ENCODE data around the gene CDC7. TPM values are rescaled to one million over a fixed set of nuclear protein-coding genes. Genes with fewer than 3 reads are reported as not detected.

Gene CDC7
- total RNA-seq, 3 donors from 2014 or later (not counting 1 experiment from before 2014, with no cell fraction given): 7.2 to 11.4 (median 7.9) TPM

GRCh38 chr1:91548376-91549040 lies 47.9 kb downstream of the CDC7 start:
- Histone ChIP-seq H3K36me3 (ENCODE audit: control insufficient read depth, insufficient read depth, low read length) (no peaks in the 10 kb centered on the region), H3K4me3 (ENCODE audit: low read length) (peak overlapping the region; percentile 3), H3K27ac (ENCODE audit: low read length) (peak overlapping the region; percentile 86), H3K27me3 (ENCODE audit: control insufficient read depth, insufficient read depth, low read length) (no peaks in the 10 kb centered on the region), H3K4me1 (ENCODE audit: control insufficient read depth, insufficient read depth, low read length) (peaks cover 71% of the 10 kb centered on the region), H3K9me3 (ENCODE audit: control insufficient read depth, insufficient read depth, low read length) (peaks cover 5% of the 10 kb centered on the region)
- peak overlapping the region; percentile 83 to 99 for H3K27ac Mint-ChIP-seq
- ATAC-seq (peak; percentile 21 to 53 (median 41)), DNase-seq (peak in 1 of 2 donors; percentile 53)
- no peaks in the 10 kb centered on the region for H3K27me3 Mint-ChIP-seq (ENCODE audit: low read depth in 2 of 2)
- H3K4me3 Mint-ChIP-seq: peak overlapping the region; percentile 86
- no peak for TF ChIP-seq CTCF (IDR thresholded peaks at IDR 0.05)
- WGBS (ENCODE audit: insufficient coverage): 10% methylated on average over 2 of the region's 3 CpGs
- H3K36me3 Mint-ChIP-seq: no peaks in the 10 kb centered on the region
- intact Hi-C loops (cut with micrococcal nuclease): loop anchor here (1.0 to 5.0 kb wide), 4 partner anchors 8 to 206 kb away; no protein-coding TSS in a partner anchor
- H3K4me1 Mint-ChIP-seq: peaks cover 94 to 95% of the 10 kb centered on the region in 2 donors
- H3K9me3 Mint-ChIP-seq: no peaks in the 10 kb centered on the region

GRCh38 chr1:91549041-91549735 lies 48.5 kb downstream of the CDC7 start:
- H3K4me3 ChIP-seq (ENCODE audit: low read length): no peak overlapping the region
- Mint-ChIP-seq H3K27me3 (ENCODE audit: low read depth in 2 of 2) (no peaks in the 10 kb centered on the region), H3K27ac (peak overlapping the region; percentile 83 to 99), H3K9me3 (no peaks in the 10 kb centered on the region), H3K4me3 (peak overlapping the region; percentile 86), H3K36me3 (no peaks in the 10 kb centered on the region), H3K4me1 (peaks cover 96 to 99% of the 10 kb centered on the region in 2 donors)
- TF ChIP-seq CTCF (IDR thresholded peaks at IDR 0.05): no peak
- H3K27ac ChIP-seq (ENCODE audit: low read length): peak overlapping the region; percentile 86
- ATAC-seq: peak; percentile 72 to 83 (median 73)
- H3K36me3 ChIP-seq (ENCODE audit: control insufficient read depth, insufficient read depth, low read length): no peaks in the 10 kb centered on the region
- intact Hi-C loops (cut with micrococcal nuclease): loop anchor here (2.0 to 5.0 kb wide), 3 partner anchors 16 to 206 kb away; no protein-coding TSS in a partner anchor
- H3K9me3 ChIP-seq (ENCODE audit: control insufficient read depth, insufficient read depth, low read length): peaks cover 5% of the 10 kb centered on the region
- DNase-seq: peak in 1 of 2 donors; percentile 73
- H3K4me1 ChIP-seq (ENCODE audit: control insufficient read depth, insufficient read depth, low read length): peaks cover 75% of the 10 kb centered on the region
- no peaks in the 10 kb centered on the region for H3K27me3 ChIP-seq (ENCODE audit: control insufficient read depth, insufficient read depth, low read length)
- WGBS (ENCODE audit: insufficient coverage): no CpG with 5 or more reads among the region's 2 CpGs

- TF ChIP-seq CTCF (IDR thresholded peaks at IDR 0.05): no peak
- no peaks in the 10 kb centered on the region for H3K36me3 Mint-ChIP-seq
- Histone ChIP-seq H3K9me3 (ENCODE audit: control insufficient read depth, insufficient read depth, low read length) (peaks cover 5% of the 10 kb centered on the region), H3K36me3 (ENCODE audit: control insufficient read depth, insufficient read depth, low read length) (no peaks in the 10 kb centered on the region), H3K27me3 (ENCODE audit: control insufficient read depth, insufficient read depth, low read length) (no peaks in the 10 kb centered on the region), H3K27ac (ENCODE audit: low read length) (peak overlapping the region; percentile 86), H3K4me1 (ENCODE audit: control insufficient read depth, insufficient read depth, low read length) (peaks cover 81% of the 10 kb centered on the region), H3K4me3 (ENCODE audit: low read length) (no peak overlapping the region)
- no peaks in the 10 kb centered on the region for H3K9me3 Mint-ChIP-seq
- no peaks in the 10 kb centered on the region for H3K27me3 Mint-ChIP-seq (ENCODE audit: low read depth in 2 of 2)
- ATAC-seq: peak in 2 of 3 donors; percentile 6
- WGBS (ENCODE audit: insufficient coverage): 80% methylated on average over 1 of the region's 2 CpGs
- peak in 1 of 2 donors; percentile 58 for DNase-seq
- peak overlapping the region; percentile 81 for H3K4me3 Mint-ChIP-seq
- peaks cover 96 to 99% of the 10 kb centered on the region in 2 donors for H3K4me1 Mint-ChIP-seq
- intact Hi-C loops (cut with micrococcal nuclease): loop anchor here (2.0 to 10.0 kb wide), 4 partner anchors 134 to 766 kb away; no protein-coding TSS in a partner anchor
- peak overlapping the region; percentile 83 to 99 for H3K27ac Mint-ChIP-seq
Observed at GRCh38 chr1:91550961-91551360, 50.3 kb downstream of the CDC7 start.

Data from natural killer cell (primary cell).